Transverse colon (tissue), 4 donors: ENCODE measurements around the gene CINP.

ENCODE experiments used
- EP300 ChIP-seq: sonication (generic); formaldehyde crosslinking; IDR thresholded peaks from one replicate; pipeline ENCODE4 v1.6.1; 2017; ENCODE audit warnings: antibody characterized with exemption, low read depth
- POLR2A ChIP-seq: fragments of 450-650 bp; IDR thresholded peaks from one replicate; pipeline ENCODE4 v1.6.1; 2016; ENCODE audit warnings: antibody characterized with exemption, mild to moderate bottlenecking, moderate library complexity
- POLR2AphosphoS5 ChIP-seq, 3 donors: sonication (generic); formaldehyde crosslinking; IDR thresholded peaks; one replicate each; pipeline ENCODE4 v1.6.1; 2016; ENCODE audit warnings: antibody characterized with exemption in 3 of 3
- TF ChIP-seq, protein P1 (sequence below), 5 experiments: fragments of 200-600 bp in 3 of 5; fragments of 450-650 bp in 2 of 5; sonication (generic) in 3 of 5; IDR thresholded peaks; 1 replicate in 2 of 5; 2 replicates in 3 of 5; pipeline ENCODE4 v1.5.1; 2016 to 2017; ENCODE audit warnings: antibody characterized with exemption in 5 of 5, inconsistent platforms in 3 of 5, mild to moderate bottlenecking in 2 of 5, moderate library complexity in 1 of 5

- TF ChIP-seq POLR2A (no peak), POLR2AphosphoS5 (IDR thresholded peaks at IDR 0.05) (no peak), EP300 (no peak)
- TF ChIP-seq, protein P1, sequence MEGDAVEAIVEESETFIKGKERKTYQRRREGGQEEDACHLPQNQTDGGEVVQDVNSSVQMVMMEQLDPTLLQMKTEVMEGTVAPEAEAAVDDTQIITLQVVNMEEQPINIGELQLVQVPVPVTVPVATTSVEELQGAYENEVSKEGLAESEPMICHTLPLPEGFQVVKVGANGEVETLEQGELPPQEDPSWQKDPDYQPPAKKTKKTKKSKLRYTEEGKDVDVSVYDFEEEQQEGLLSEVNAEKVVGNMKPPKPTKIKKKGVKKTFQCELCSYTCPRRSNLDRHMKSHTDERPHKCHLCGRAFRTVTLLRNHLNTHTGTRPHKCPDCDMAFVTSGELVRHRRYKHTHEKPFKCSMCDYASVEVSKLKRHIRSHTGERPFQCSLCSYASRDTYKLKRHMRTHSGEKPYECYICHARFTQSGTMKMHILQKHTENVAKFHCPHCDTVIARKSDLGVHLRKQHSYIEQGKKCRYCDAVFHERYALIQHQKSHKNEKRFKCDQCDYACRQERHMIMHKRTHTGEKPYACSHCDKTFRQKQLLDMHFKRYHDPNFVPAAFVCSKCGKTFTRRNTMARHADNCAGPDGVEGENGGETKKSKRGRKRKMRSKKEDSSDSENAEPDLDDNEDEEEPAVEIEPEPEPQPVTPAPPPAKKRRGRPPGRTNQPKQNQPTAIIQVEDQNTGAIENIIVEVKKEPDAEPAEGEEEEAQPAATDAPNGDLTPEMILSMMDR (IDR thresholded peaks at IDR 0.05), result no peak
Observed at GRCh38 chr14:102408724-102409123, 46.0 kb upstream of the CINP start.
